Aorta (tissue), 5 donors: ENCODE results near the gene IRF9. TPM values are rescaled to one million over a fixed set of nuclear protein-coding genes. Genes with fewer than 3 reads are reported as not detected.
A peak's percentile ranks its signal among the peaks of the same experiment; 100 is the strongest.

Experiments used
- ATAC-seq: fragments of 200-7000 bp; cut with Tn5 transposase; one replicate; pipeline ENCODE4 v1.9.1; 2022; ENCODE audit warnings: moderate library complexity; ENCODE audit not compliant: low FRiP score
- DNase-seq, 2 donors: peaks; one replicate each; pipeline ENCODE4 v3.0.0-alpha.2; 2020
- H3K27ac ChIP-seq, 2 donors: one replicate each; pipeline ENCODE4 v1.5.1; 2013; ENCODE audit warnings: low read length in 2 of 2, mild to moderate bottlenecking in 2 of 2, moderate library complexity in 2 of 2, control low read depth in 1 of 2, inconsistent platforms in 1 of 2, low read depth in 1 of 2
- H3K27me3 ChIP-seq, 2 donors: one replicate each; pipeline ENCODE4 v1.6.1; 2013; ENCODE audit warnings: control low read depth in 1 of 2, low read length in 1 of 2, mild to moderate bottlenecking in 1 of 2, moderate library complexity in 1 of 2; ENCODE audit not compliant: insufficient read depth in 2 of 2, control insufficient read depth in 1 of 2
- H3K36me3 ChIP-seq, 2 donors: one replicate each; pipeline ENCODE4 v1.6.1; 2013; ENCODE audit warnings: control low read depth in 1 of 2, low read length in 1 of 2, mild to moderate bottlenecking in 1 of 2; ENCODE audit not compliant: insufficient read depth in 2 of 2, control insufficient read depth in 1 of 2
- H3K4me1 ChIP-seq, 2 donors: one replicate each; pipeline ENCODE4 v1.6.1; 2013; ENCODE audit warnings: low read length in 2 of 2, control low read depth in 1 of 2, mild to moderate bottlenecking in 1 of 2, moderate library complexity in 1 of 2; ENCODE audit not compliant: insufficient read depth in 2 of 2, control insufficient read depth in 1 of 2
- H3K4me3 ChIP-seq, 2 donors: one replicate each; pipeline ENCODE4 v1.5.1; 2013; ENCODE audit warnings: low read length in 2 of 2, control low read depth in 1 of 2, mild to moderate bottlenecking in 1 of 2
- H3K9me3 ChIP-seq: one replicate; pipeline ENCODE4 v1.6.1; 2013; ENCODE audit warnings: mild to moderate bottlenecking, low read length; ENCODE audit not compliant: control insufficient read depth
- WGBS, 2 donors: extraction: QIAGEN DNeasy Blood & Tissue Kit; methylation state at CpG; one replicate each; pipeline ENCODE4 v1.1.7; 2013; 5-methylcytosine and 5-hydroxymethylcytosine counted together
- intact Hi-C, 2 donors: fragments of 100-400 bp; cut with DNase I; formaldehyde crosslinking; loops; one replicate each; pipeline versions ENCODE4 v1.14.2 to v1.15.0; 2022
- polyA plus RNA-seq, 2 donors: library from polyadenylated mRNA; stranded (reverse); fragments of 200-250 nt; gene quantifications; one replicate each; pipeline ENCODE4 v1.2.3, GENCODE V29; 2013
- total RNA-seq, 2 donors: library from RNA; stranded (reverse); fragmentation: NEBNext Ultra II Directional; extraction: Animal tissue kit (Norgen Biotek cat#: 25700); gene quantifications; one replicate each; pipeline ENCODE4 v1.2.1, GENCODE V29; 2021
- donor health status: healthy with polysubstance abuse.
- donor health status: Bipolar disorder and iron deficiency.
- donor health status: DM: no; HTN: no; CAD: no.
- donor health status: DM: no; HTN: no; CAD: no.
- donor health status: DM: yes; HTN: yes; CAD: no.

The IRF9 gene
- total and polyA plus RNA-seq, 4 donors, result 56.0 to 117 (median 112) TPM

GRCh38 chr14:24189460-24189859, 28.4 kb downstream of the IRF9 start:
- Histone ChIP-seq H3K27ac (no peak overlapping the region), H3K27me3 (no peaks in the 10 kb centered on the region), H3K4me1 (peaks cover 0 to 2% of the 10 kb centered on the region in 2 donors), H3K9me3 (no peaks in the 10 kb centered on the region), H3K36me3 (peaks cover 0 to 2% of the 10 kb centered on the region in 2 donors), H3K4me3 (no peak overlapping the region)
- no peak for DNase-seq
- ATAC-seq, result no peak
- intact Hi-C loops, result loop anchor here in 1 of 2 donors (2.0 kb wide), 1 partner anchor 29 kb away; the partner anchor contains the start of gene IRF9
- WGBS, 2 donors, result 91 to 94% methylated on average over 9 of the region's 9 CpGs

- Histone ChIP-seq H3K36me3 (peaks cover 0 to 2% of the 10 kb centered on the region in 2 donors), H3K4me3 (no peak overlapping the region), H3K9me3 (no peaks in the 10 kb centered on the region), H3K27ac (no peak overlapping the region), H3K4me1 (peaks cover 0 to 4% of the 10 kb centered on the region in 2 donors), H3K27me3 (no peaks in the 10 kb centered on the region)
- intact Hi-C loops, result no loop called here
- 85 to 95% methylated on average over 10 of the region's 10 CpGs for WGBS, 2 donors
- no peak for DNase-seq
- ATAC-seq, result no peak
These were observed 29.4 kb downstream of the IRF9 start for GRCh38 chr14:24190416-24190815.

GRCh38 chr14:24192933-24193332, 31.9 kb downstream of the IRF9 start:
- H3K9me3 ChIP-seq, result no peaks in the 10 kb centered on the region
- intact Hi-C loops, result no loop called here
- peaks cover 0 to 2% of the 10 kb centered on the region in 2 donors for H3K36me3 ChIP-seq
- H3K27me3 ChIP-seq, result no peaks in the 10 kb centered on the region
- ATAC-seq (no peak), DNase-seq (no peak)
- peaks cover 0 to 4% of the 10 kb centered on the region in 2 donors for H3K4me1 ChIP-seq
- no peak overlapping the region for H3K4me3 ChIP-seq
- no peak overlapping the region for H3K27ac ChIP-seq
- 96 to 97% methylated on average over 15 of the region's 15 CpGs for WGBS, 2 donors

- WGBS, 2 donors, result 67 to 74% methylated on average over 7 of the region's 7 CpGs
- H3K4me1 ChIP-seq, result peaks cover 0 to 4% of the 10 kb centered on the region in 2 donors
- ATAC-seq (no peak), DNase-seq (no peak)
- H3K9me3 ChIP-seq, result no peaks in the 10 kb centered on the region
- peak overlapping the region; percentile 45 to 77 for H3K4me3 ChIP-seq
- intact Hi-C loops, result no loop called here
- H3K27ac ChIP-seq, result peak overlapping the region in 1 of 2 donors; percentile 55
- H3K27me3 ChIP-seq, result no peaks in the 10 kb centered on the region
- peaks cover 0 to 2% of the 10 kb centered on the region in 2 donors for H3K36me3 ChIP-seq
These were observed 33.3 kb downstream of the IRF9 start for GRCh38 chr14:24194186-24194872.

- Histone ChIP-seq H3K4me1 (peaks cover 0 to 4% of the 10 kb centered on the region in 2 donors), H3K27me3 (no peaks in the 10 kb centered on the region), H3K9me3 (no peaks in the 10 kb centered on the region), H3K36me3 (peaks cover 0 to 2% of the 10 kb centered on the region in 2 donors), H3K4me3 (peak overlapping the region; percentile 45 to 77), H3K27ac (peak overlapping the region; percentile 55 to 81)
- DNase-seq (no peak), ATAC-seq (no peak)
- intact Hi-C loops, result loop anchor here (1.0 to 5.0 kb wide), 2 partner anchors 37 kb away; partner anchors contain the start of genes GMPR2 (in 2 of the 2) and NEDD8 (in 2 of the 2)
- 37% methylated on average over 8 of the region's 8 CpGs for WGBS, 2 donors
These were observed 33.8 kb downstream of the IRF9 start for GRCh38 chr14:24194873-24195185.

- Histone ChIP-seq H3K27ac (peak within 1 kb of the TSS; percentile 55 to 81), H3K36me3 (peaks cover 0 to 2% of the 10 kb centered on the region in 2 donors), H3K9me3 (no peaks in the 10 kb centered on the region), H3K27me3 (no peaks in the 10 kb centered on the region), H3K4me3 (peak within 1 kb of the TSS; percentile 65 to 77), H3K4me1 (peaks cover 0 to 4% of the 10 kb centered on the region in 2 donors)
- 0% methylated on average over 87 to 89 of the region's 89 CpGs for WGBS, 2 donors
- DNase-seq, result peak; percentile 93 to 97
- intact Hi-C loops, result loop anchor here (1.0 to 5.0 kb wide), 2 partner anchors 37 kb away; partner anchors contain the start of genes GMPR2 (in 2 of the 2) and NEDD8 (in 2 of the 2)
- peak; percentile 96 for ATAC-seq
These were observed 34.4 kb downstream of the IRF9 start, which contains the start of gene TM9SF1 for GRCh38 chr14:24195186-24196070. TSS of gene TM9SF1 (minus strand) at chr14:24195441. CDS start at chr14:24195019, 422 bp downstream.

- no peaks in the 10 kb centered on the region for H3K27me3 ChIP-seq
- H3K9me3 ChIP-seq, result no peaks in the 10 kb centered on the region
- peaks cover 2 to 3% of the 10 kb centered on the region in 2 donors for H3K36me3 ChIP-seq
- 31 to 33% methylated on average over 33 of the region's 33 CpGs for WGBS, 2 donors
- H3K27ac ChIP-seq, result peak overlapping the region in 1 of 2 donors; percentile 55
- intact Hi-C loops, result loop anchor here in 1 of 2 donors (5.0 kb wide), 1 partner anchor 36 kb away; the partner anchor contains the start of genes GMPR2 and NEDD8
- H3K4me3 ChIP-seq, result peak overlapping the region; percentile 65 to 77
- H3K4me1 ChIP-seq, result peaks cover 0 to 4% of the 10 kb centered on the region in 2 donors
- DNase-seq, result no peak
- peak; percentile 43 for ATAC-seq
These were observed 35.3 kb downstream of the IRF9 start for GRCh38 chr14:24196071-24197055.
